ENCODE measurements around the gene RBP7.
"Not testable (repeated sequence)": the region's sequence is repeated elsewhere in the genome, so short reads cannot be mapped to it uniquely, and the experiment has no call there.

Gene RBP7

DNA sequence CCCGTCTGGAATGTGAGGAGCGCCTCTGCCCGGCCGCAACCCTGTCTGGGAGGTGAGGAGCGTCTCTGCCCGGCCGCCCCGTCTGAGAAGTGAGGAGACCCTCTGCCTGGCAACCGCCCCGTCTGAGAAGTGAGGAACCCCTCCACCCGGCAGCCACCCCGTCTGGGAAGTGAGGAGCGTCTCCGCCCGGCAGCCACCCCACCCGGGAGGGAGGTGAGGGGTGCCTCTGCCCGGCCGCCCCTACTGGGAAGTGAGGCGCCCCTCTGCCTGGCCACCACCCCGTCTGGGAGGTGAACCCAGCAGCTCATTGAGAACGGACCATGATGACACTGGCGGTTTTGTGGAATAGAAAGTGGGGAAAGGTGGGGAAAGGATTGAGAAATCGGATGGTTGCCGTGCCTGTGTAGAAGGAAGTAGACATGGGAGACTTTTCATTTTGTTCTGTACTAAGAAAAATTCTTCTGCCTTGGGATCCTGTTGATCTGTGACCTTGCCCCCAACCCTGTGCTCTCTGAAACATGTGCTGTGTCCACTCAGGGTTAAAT, 32.0 kb downstream of the RBP7 start:
- not testable (repeated sequence) for DNase-seq (ENCODE audit: low read depth in 2 of 2)

DNA sequence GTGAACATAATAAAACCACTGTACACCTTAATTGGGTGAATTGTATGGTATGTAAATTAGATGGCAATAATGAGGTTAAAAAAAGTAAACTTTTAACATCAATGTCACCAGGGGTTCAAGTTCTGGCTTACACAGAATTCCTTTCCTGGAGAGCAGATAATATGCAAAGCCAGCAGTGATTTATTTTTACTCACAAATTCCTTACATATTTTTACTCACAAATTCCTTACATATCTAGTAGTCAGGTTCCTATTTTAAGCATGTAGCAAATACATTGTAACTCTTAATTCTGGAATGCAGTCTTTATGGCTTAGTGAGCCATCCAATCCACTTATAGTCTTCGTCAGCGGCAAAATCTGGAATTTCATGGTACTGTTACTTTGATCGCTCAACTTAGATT, 34.4 kb downstream of the RBP7 start:
- DNase-seq (ENCODE audit: low read depth in 2 of 2) = peak; percentile 71 to 72

- peak; percentile 96 to 97 for DNase-seq (ENCODE audit: low read depth in 2 of 2)
Observed at GRCh38 chr1:10032590-10033358, 35.7 kb downstream of the RBP7 start, which contains the start of gene UBE4B. TSS of gene UBE4B (plus strand) at chr1:10032958. CDS start at chr1:10033671, 713 bp downstream.

DNA sequence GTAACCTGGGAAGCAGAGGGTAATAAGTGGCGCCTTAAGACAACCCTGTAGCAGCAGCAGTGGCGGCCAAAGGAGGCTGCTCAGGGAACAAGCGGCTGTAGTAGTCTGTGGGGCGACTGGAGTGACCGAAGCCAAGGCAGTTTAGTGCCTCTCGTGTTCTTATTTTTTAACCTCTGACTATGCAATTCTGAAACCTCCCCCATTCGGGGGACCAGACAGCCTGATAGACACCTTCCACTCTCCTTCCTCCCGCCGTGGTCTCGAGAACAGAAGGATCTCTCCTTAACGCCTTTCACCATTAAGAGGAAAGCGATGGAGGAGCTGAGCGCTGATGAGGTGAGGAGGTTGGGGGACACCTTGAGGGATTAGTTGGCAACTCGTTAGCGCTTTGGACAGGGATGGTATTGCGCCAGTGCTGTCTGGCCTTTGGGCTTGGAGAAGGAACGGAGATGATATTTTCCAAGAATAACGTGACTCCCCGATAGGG, 36.4 kb downstream of the RBP7 start:
- DNase-seq (ENCODE audit: low read depth in 2 of 2) = no peak

DNA sequence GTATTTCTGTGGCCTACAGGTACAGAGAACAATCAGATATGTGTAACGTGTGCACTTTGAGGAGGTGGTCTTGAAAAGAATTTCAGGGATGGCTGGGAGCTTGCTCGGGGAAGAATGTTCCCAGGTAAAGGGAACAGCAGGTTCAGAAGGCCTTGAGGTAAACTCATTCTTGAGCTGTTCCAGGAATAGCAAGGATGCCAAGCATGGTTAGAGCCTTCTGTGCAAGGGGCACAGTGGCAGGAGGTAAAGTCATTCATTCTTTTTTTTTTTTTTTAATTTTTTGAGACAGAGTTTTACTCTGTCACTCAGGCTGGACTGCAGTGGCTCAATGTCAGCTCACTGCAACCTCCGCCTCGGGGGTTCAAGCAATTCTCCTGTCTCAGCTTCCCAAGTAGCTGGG, 45.7 kb downstream of the RBP7 start:
- no peak for DNase-seq (ENCODE audit: low read depth in 2 of 2)

DNA sequence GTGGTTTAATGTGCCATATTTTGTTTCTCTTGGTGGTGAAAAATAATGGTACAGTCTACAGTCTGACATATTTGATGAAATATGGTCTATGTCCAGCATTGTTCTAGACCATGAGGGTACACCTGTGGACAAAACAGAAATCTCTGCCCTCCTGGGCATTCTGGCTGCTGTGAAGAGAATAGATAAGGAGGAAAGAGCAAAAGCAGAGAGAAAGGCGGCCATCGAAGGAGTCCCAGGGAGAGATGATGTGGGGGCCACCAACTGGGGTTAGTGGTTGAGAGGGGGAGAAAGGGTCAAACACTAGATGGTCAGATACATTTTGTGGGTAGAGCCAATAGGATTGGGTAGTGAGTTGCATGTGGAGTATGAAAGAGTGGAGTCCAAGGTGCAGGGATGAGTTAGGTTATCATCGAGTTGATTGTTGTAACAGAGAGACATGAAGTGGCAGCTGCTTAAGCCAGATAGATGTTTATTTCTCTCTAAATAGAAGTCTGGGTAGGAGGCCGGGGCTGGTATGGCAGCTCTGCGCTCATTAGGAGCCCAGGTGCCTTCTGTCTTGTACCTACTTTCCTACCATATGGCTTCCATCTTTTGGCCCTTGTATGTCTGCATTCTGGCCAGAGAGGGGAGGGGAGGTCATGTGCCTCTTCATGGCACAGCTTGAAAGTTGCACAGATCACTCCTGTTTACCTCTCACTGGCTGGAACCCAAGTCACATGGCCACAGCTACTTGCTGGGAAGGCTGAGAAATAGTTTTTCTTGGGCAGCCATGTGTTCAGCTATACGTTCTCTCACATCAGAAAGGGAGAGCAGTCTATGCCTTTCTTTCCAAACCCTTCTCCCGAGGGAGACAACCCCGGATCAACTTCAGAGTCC, 48.7 kb downstream of the RBP7 start:
- no peak for DNase-seq (ENCODE audit: low read depth in 2 of 2)

DNA sequence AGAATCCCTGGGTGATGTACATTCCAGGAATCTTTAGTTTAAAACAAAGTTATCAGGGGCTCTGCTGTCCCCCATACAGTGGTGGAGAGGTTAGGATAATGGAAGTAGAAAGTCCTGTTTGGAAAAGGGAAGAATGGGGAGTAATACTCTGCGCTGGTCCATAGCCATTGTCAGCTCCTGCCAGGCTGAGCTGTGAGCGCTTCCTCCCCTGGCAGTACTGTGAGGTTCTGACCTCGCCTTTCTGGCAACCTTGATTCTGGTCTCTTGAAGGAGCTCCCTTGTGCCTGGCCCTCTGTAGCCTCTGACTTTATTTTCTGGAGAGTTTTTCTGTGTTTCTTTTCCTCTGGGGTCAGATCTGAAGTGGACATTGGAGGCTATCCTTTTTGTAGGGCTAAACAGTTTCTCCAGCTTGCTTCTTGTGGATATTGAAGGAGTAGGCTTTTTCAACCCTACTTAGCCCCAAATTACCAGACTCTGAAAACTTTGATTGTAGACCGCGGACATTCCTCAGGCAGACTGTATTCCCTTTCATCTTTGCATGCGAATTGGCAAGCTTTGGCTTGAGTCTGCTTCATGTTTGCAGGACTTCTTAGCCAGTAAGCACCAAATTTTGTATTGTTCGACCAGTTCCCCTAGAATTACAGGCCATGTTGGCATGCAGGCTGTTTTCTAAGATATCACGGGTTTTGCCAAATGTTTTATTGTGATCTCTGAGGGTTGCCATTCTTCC, 49.5 kb downstream of the RBP7 start:
- DNase-seq (ENCODE audit: low read depth in 2 of 2) = no peak

GRCh38 chr1:10048601-10049000, 51.6 kb downstream of the RBP7 start:
- DNase-seq (ENCODE audit: low read depth in 2 of 2) = no peak

DNA sequence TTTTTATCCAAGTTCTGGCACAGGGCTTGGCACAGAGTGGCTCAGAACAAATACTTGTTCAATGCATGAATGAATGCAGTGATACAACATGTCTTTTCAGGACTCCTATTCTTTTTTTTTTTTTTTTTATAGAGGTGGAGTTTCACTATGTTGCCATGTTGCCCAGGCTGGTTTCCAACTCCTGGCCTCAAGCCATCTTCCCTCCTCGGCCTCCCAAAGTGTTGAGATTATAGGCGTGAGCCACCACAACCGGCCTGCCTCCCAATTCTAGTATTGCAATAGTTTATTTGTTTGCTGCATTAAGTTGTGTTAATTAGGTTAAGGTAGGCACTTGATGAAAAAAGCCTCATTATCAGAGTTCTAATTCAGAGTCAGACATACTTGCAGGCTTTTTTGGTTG, 53.6 kb downstream of the RBP7 start:
- no peak for DNase-seq (ENCODE audit: low read depth in 2 of 2)

- DNase-seq (ENCODE audit: low read depth in 2 of 2) = no peak
Observed at GRCh38 chr1:10051656-10052055, 54.6 kb downstream of the RBP7 start.

- no peak for DNase-seq (ENCODE audit: low read depth in 2 of 2)
Observed at GRCh38 chr1:10052347-10052746, 55.3 kb downstream of the RBP7 start.

GRCh38 chr1:10054465-10054864, 57.4 kb downstream of the RBP7 start:
- DNase-seq (ENCODE audit: low read depth in 2 of 2) = no peak

GRCh38 chr1:10056599-10056987, 59.6 kb downstream of the RBP7 start:
- DNase-seq (ENCODE audit: low read depth in 2 of 2) = no peak

DNA sequence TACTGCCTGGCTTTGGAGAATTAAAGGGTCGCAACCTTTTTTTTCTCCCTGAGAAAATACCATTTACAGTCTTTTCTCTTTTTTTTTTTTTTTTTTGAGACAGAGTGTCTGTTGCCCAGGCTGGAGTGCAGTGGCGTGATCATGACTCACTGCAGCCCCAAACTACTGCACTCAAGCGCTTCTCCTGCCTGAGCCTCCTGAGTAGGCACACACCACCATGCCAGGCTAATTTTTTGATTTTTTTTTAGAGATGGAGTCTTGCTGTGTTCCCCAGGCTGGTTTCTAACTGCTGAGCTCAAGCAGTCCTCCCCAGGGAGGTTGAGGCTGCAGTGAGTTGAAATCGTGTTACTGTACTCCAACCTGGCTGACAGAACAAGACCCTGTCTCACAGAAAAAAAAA, 60.3 kb downstream of the RBP7 start:
- DNase-seq (ENCODE audit: low read depth in 2 of 2) = no peak

DNA sequence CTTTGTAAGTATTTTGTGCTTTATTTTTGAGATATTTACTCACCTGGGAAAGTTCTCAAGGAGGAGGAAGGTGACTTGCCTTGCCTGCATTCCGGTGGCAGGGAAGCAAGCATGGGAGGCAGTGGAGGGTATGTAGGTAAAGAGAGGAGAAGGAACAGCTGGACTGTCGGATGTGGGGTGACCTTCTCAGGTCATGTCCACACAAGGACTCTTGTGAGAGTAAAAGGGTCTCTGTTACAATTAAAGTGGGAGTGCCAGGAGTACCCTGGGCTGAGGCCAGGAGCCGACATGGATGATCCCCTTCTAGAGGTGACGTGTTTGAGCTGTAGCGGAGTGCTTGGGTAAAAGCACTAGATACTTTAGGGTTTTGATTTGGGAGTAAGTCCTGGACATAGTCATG, 60.8 kb downstream of the RBP7 start:
- DNase-seq (ENCODE audit: low read depth in 2 of 2) = no peak

DNA sequence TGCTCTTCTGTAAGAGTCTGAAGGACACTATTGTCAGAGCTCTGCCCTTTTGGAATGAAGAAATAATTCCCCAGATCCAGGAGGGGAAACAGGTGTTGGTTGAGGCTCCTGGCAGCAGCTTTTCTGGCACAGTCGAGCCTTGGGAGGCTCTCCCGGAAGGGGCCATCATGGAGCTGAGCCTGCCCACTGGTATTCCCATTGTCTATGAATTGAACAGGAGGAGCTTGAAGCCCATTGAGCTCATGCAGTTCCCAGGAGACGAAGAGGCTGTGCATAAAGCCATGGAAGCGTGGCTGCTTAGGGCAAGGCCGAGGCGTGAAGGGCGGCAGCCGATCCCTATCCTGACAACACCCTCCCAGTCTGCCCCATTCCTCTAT, 62.3 kb downstream of the RBP7 start:
- no peak for DNase-seq (ENCODE audit: low read depth in 2 of 2)

DNA sequence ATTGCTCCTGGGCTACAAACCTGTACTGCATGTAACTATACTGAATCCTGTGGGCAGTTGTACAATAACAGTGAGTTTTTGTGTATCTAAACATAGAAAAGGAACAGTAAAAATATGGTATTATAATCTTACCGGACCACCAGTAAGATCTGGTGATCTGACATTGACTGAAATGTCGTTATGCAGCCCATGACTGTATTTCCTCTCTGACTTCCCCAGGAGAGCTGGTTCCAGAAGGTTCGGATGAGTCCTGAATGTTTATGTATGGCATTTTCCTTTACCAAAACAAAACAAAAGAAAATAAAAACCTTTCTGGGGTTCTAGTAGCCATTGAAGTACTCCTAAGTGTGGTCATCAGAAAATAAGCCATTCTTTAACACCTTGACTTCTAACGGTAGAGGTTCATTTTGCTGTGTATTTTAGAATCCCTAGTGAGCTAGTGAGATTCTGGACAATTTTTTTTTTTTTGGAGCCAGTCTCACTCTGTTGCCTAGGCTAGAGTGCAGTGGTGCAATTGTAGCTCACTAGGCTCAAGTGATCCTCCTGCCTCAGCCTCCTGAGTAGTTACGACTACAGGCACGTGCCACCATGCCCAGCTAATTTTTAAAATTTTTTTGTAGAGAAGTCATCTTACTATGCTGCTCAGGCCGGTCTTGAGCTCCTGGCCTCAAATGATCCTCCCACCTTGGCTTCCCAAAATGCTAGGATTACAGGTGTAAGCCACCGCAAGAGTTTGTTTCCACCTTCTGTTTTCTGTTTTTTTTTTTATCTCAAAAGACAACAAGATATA, 63.5 kb downstream of the RBP7 start:
- no peak for DNase-seq (ENCODE audit: low read depth in 2 of 2)

DNA sequence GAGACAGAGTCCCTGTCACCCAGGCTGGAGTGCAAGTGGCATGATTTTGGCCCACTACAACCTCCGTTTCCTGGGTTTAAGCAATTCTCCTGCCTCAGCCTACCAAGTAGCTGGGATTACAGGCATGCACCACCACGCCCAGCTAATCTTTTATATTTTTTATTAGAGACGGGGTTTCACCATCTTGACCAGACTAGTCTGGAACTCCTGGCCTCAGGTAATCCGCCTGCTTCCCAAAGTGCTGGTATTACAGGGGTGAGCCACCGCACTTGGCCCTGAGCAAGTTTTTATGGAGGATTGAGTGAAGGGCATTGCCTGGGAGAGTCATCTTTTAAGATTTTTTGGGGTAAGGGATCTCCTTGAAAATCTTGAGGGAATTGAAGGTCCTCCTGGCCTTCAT, 64.2 kb downstream of the RBP7 start:
- no peak for DNase-seq (ENCODE audit: low read depth in 2 of 2)

DNA sequence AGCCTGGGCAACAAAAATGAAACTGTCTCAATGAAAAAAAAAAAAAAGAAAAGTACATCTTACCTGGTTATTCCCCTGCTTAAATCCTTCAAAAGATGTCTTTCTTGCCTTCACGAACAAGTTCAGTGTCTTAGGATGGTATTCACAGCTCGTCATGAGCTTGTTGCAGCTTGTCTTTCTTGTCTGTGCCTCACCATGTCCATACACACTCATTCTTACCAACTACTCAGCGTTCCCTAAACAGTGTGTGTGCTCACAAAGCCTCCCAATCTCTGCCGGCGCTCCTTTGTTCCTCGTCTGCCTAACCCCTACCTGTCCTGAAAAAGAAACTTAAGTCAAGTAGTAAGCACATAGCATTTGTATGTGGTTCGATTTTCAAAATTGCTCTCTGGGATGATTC, 66.8 kb downstream of the RBP7 start:
- no peak for DNase-seq (ENCODE audit: low read depth in 2 of 2)

DNA sequence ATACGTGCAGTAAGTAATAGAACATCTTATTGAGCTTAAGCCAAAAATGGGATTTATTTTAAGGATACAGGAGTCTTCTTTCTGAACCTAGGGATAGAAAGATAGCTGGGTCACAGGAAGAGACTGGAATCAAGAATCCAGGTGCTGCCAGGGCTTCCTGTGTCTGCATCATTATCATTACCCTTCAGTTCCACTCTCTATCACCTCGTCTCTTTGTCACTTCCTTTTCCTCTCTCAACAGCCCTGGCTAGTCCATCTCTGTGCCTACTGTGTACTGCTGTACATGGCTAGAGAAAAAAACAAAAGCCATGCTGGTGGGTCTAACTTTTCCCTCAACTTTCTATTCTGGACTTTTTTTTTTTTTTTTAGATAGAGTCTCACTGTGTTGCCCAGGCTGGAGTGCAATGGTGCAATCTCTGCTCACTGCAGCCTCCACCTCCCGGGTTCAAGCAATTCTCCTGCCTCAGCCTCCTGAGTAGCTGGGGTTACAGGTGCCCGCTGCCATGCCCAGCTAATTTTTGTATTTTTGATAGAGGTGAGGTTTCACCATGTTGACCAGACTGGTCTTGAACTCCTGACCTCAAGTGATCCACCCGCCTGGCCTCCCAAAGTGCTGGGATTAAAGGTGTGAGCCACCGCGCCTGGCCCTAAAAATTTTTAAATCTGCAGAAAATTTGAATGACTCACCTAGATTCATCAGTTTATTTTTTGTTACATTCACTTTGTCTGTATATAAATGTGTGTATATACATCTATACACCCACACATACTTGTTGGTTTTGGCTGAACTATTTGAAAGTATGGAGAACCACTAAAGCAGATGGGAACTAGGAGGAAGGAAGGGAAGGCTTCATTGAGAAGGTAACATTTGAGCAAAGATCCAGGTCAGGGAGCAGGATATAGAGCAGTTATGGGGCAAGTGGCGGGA, 67.7 kb downstream of the RBP7 start:
- DNase-seq (ENCODE audit: low read depth in 2 of 2) = no peak
